H9 (cell line): Measurements from ENCODE around the gene GPI. TPM values are rescaled to one million over a fixed set of nuclear protein-coding genes. Genes with fewer than 3 reads are reported as not detected.
"Not testable (repeated sequence)": the region's sequence is repeated elsewhere in the genome, so short reads cannot be mapped to it uniquely, and the experiment has no call there.

Experiments
- DNase-seq: peaks from one replicate; pipeline ENCODE4 v3.0.0-alpha.2; 2017
- H2AFZ ChIP-seq: one replicate; pipeline ENCODE4 v1.6.1; 2013; ENCODE audit warnings: mild to moderate bottlenecking, low read length, control low read depth, moderate library complexity
- H2AK5ac ChIP-seq: 2 replicates; pipeline ENCODE4 v1.6.1; 2013; ENCODE audit warnings: low read length, control low read depth, mixed read lengths; ENCODE audit not compliant: insufficient read length
- H2BK120ac ChIP-seq: one replicate; pipeline ENCODE4 v1.6.1; 2013; ENCODE audit warnings: low read depth, mild to moderate bottlenecking, low read length, control low read depth, inconsistent platforms; ENCODE audit not compliant: poor library complexity, severe bottlenecking
- H2BK12ac ChIP-seq: 2 replicates; pipeline ENCODE4 v1.6.1; 2013; ENCODE audit warnings: low read length, control low read depth, mixed read lengths, low read depth; ENCODE audit not compliant: insufficient read length
- H2BK15ac ChIP-seq: 2 replicates; pipeline ENCODE4 v1.6.1; 2013; ENCODE audit warnings: low read depth, low read length, control low read depth
- H2BK20ac ChIP-seq: one replicate; pipeline ENCODE4 v1.6.1; 2013; ENCODE audit warnings: low read depth, mild to moderate bottlenecking, low read length, control low read depth, inconsistent platforms; ENCODE audit not compliant: poor library complexity, severe bottlenecking
- H2BK5ac ChIP-seq: 2 replicates; pipeline ENCODE4 v1.6.1; 2013; ENCODE audit warnings: low read length, control low read depth, mixed read lengths; ENCODE audit not compliant: insufficient read length
- H3K14ac ChIP-seq: 2 replicates; pipeline ENCODE4 v1.6.1; 2013; ENCODE audit warnings: low read length, control low read depth; ENCODE audit not compliant: insufficient read depth
- H3K18ac ChIP-seq: 2 replicates; pipeline ENCODE4 v1.6.1; 2013; ENCODE audit warnings: low read depth, mild to moderate bottlenecking, mixed read lengths, low read length, control low read depth; ENCODE audit not compliant: insufficient read length
- H3K23ac ChIP-seq: 2 replicates; pipeline ENCODE4 v1.6.1; 2013; ENCODE audit warnings: low read length, control low read depth, mixed read lengths, low read depth; ENCODE audit not compliant: insufficient read length
- H3K23me2 ChIP-seq: 2 replicates; pipeline ENCODE4 v1.6.1; 2013; ENCODE audit warnings: low read depth, mild to moderate bottlenecking, mixed read lengths, low read length, control low read depth; ENCODE audit not compliant: insufficient read length, poor library complexity, severe bottlenecking
- H3K27ac ChIP-seq: 2 replicates; pipeline ENCODE4 v1.5.1; 2013; ENCODE audit warnings: low read length, control low read depth, mixed read lengths, low read depth; ENCODE audit not compliant: insufficient read length
- H3K27me3 ChIP-seq: 2 replicates; pipeline ENCODE4 v1.6.1; 2013; ENCODE audit warnings: low read length, control low read depth, inconsistent platforms; ENCODE audit not compliant: insufficient read depth
- H3K4ac ChIP-seq: 2 replicates; pipeline ENCODE4 v1.6.1; 2013; ENCODE audit warnings: low read depth, mild to moderate bottlenecking, control low read depth, inconsistent platforms, low read length, moderate library complexity
- H3K4me1 ChIP-seq: 2 replicates; pipeline ENCODE4 v1.6.1; 2013; ENCODE audit warnings: low read length, control low read depth, inconsistent platforms; ENCODE audit not compliant: insufficient read depth
- H3K4me2 ChIP-seq: 2 replicates; pipeline ENCODE4 v1.6.1; 2013; ENCODE audit warnings: low read length, control low read depth, mixed read lengths; ENCODE audit not compliant: insufficient read length, insufficient read depth
- H3K56ac ChIP-seq: 2 replicates; pipeline ENCODE4 v1.6.1; 2013; ENCODE audit warnings: low read depth, mild to moderate bottlenecking, mixed read lengths, low read length, control low read depth; ENCODE audit not compliant: insufficient read length
- H3K79me1 ChIP-seq: 2 replicates; pipeline ENCODE4 v1.6.1; 2013; ENCODE audit warnings: low read depth, mild to moderate bottlenecking, moderate library complexity, low read length, control low read depth, inconsistent platforms; ENCODE audit not compliant: insufficient read depth, poor library complexity, severe bottlenecking
- H3K79me2 ChIP-seq: 2 replicates; pipeline ENCODE4 v1.6.1; 2013; ENCODE audit warnings: low read length, control low read depth, inconsistent platforms; ENCODE audit not compliant: insufficient read depth
- H3K9ac ChIP-seq: 2 replicates; pipeline ENCODE4 v1.6.1; 2013; ENCODE audit warnings: low read length, control low read depth, mixed read lengths; ENCODE audit not compliant: insufficient read length; ENCODE audit errors: extremely low read depth
- H3K9me3 ChIP-seq: one replicate; pipeline ENCODE4 v1.6.1; 2013; ENCODE audit warnings: low read depth, low read length, inconsistent platforms; ENCODE audit not compliant: control insufficient read depth
- H3T11ph ChIP-seq: one replicate; pipeline ENCODE4 v1.6.1; 2013; ENCODE audit warnings: mild to moderate bottlenecking, low read length, control low read depth, inconsistent platforms
- H4K20me1 ChIP-seq: one replicate; pipeline ENCODE4 v1.6.1; 2013; ENCODE audit not compliant: control insufficient read depth, insufficient read length, insufficient read depth
- H4K5ac ChIP-seq: 2 replicates; pipeline ENCODE4 v1.6.1; 2013; ENCODE audit warnings: low read depth, mild to moderate bottlenecking, mixed read lengths, low read length, control low read depth; ENCODE audit not compliant: insufficient read length
- H4K8ac ChIP-seq: replicated peaks from 2 replicates; pipeline ENCODE4 v1.6.1; 2013; ENCODE audit warnings: low read length, control low read depth, mixed read lengths, low read depth; ENCODE audit not compliant: insufficient read length
- H4K91ac ChIP-seq: 2 replicates; pipeline ENCODE4 v1.6.1; 2013; ENCODE audit warnings: low read depth, mild to moderate bottlenecking, moderate library complexity, mixed read lengths, low read length, control low read depth; ENCODE audit not compliant: insufficient read length
- H3K27ac Mint-ChIP-seq, 3 experiments: 2 replicates in 2 of 3; 3 replicates in 1 of 3; pipeline ENCODE4 v1.8.0; 2020 to 2021; ENCODE audit warnings: mixed read lengths in 3 of 3, mild to moderate bottlenecking in 1 of 3, moderate library complexity in 1 of 3
- H3K27me3 Mint-ChIP-seq: 2 replicates; pipeline ENCODE4 v1.8.0; 2021; ENCODE audit warnings: low read depth, mild to moderate bottlenecking, moderate library complexity, mixed read lengths
- H3K36me3 Mint-ChIP-seq, 3 experiments: 2 replicates in 2 of 3; 3 replicates in 1 of 3; pipeline ENCODE4 v1.8.0; 2020 to 2021; ENCODE audit warnings: low read depth in 3 of 3, mixed read lengths in 3 of 3; ENCODE audit not compliant: insufficient read depth in 1 of 3
- H3K4me1 Mint-ChIP-seq, 2 experiments: 2 replicates each; pipeline ENCODE4 v1.8.0; 2020; ENCODE audit warnings: mixed read lengths in 2 of 2
- H3K4me3 Mint-ChIP-seq, 2 experiments: 2 replicates in 1 of 2; 3 replicates in 1 of 2; pipeline ENCODE4 v1.8.0; 2020 to 2021; ENCODE audit warnings: mild to moderate bottlenecking in 2 of 2, mixed read lengths in 2 of 2, moderate library complexity in 1 of 2
- H3K9me3 Mint-ChIP-seq, 2 experiments: 2 replicates in 1 of 2; 3 replicates in 1 of 2; pipeline ENCODE4 v1.8.0; 2020; ENCODE audit warnings: mild to moderate bottlenecking in 2 of 2, mixed read lengths in 2 of 2, moderate library complexity in 1 of 2
- CTCF ChIP-seq: fragments of 200-600 bp; sonication (generic); conservative IDR thresholded peaks from 3 replicates; pipeline ENCODE4 v1.8.0; 2021; ENCODE audit warnings: antibody characterized with exemption, mild to moderate bottlenecking
- WGBS: extraction: QIAGEN DNeasy Blood & Tissue Kit; methylation state at CpG from one replicate; pipeline ENCODE4 v1.1.7; 2013; ENCODE audit warnings: missing lambda C conversion rate, low lambda C conversion rate, mixed read lengths; ENCODE audit not compliant: insufficient read length; ENCODE audit errors: extremely low coverage; 5-methylcytosine and 5-hydroxymethylcytosine counted together
- total RNA-seq: library from RNA; stranded (reverse); gene quantifications from 2 replicates; pipeline ENCODE4 v1.2.1, GENCODE V29; 2021

The GPI gene
- total RNA-seq, 1 experiment from 2014 or later: 373 TPM

- H3K27me3 Mint-ChIP-seq: no peaks in the 10 kb centered on the region
- TF ChIP-seq CTCF: no peak
- no CpG with 5 or more reads among the region's 1 CpG for WGBS
- Histone ChIP-seq H4K91ac (no peak overlapping the region), H4K8ac (no peak overlapping the region), H3K14ac (no peak overlapping the region), H3T11ph (no peak overlapping the region), H3K23ac (no peak overlapping the region), H3K79me1 (no peaks in the 10 kb centered on the region), H3K9ac (no peak overlapping the region), H2BK120ac (no peak overlapping the region), H3K79me2 (no peaks in the 10 kb centered on the region), H3K27me3 (no peaks in the 10 kb centered on the region), H2BK20ac (no peak overlapping the region), H4K5ac (no peak overlapping the region), H2AK5ac (no peak overlapping the region), H3K18ac (no peak overlapping the region), H2BK5ac (no peak overlapping the region), H4K20me1 (no peaks in the 10 kb centered on the region), H3K4me2 (no peak overlapping the region), H2AFZ (no peak overlapping the region), H3K27ac (no peak overlapping the region), H3K4me1 (no peaks in the 10 kb centered on the region), H3K56ac (no peak overlapping the region), H3K23me2 (no peaks in the 10 kb centered on the region), H3K9me3 (no peaks in the 10 kb centered on the region), H2BK15ac (no peak overlapping the region), H2BK12ac (no peak overlapping the region), H3K4ac (no peak overlapping the region)
- DNase-seq: no peak
- no peaks in the 10 kb centered on the region; a peak in 1 of 5 replicates for H3K9me3 Mint-ChIP-seq
- H3K4me3 Mint-ChIP-seq: no peak overlapping the region
- H3K27ac Mint-ChIP-seq: no peak overlapping the region
- peaks cover 49 to 62% (median 58%) of the 10 kb centered on the region in 3 experiments for H3K36me3 Mint-ChIP-seq
- no peaks in the 10 kb centered on the region for H3K4me1 Mint-ChIP-seq
Observed at GRCh38 chr19:34387446-34387810, 22.4 kb downstream of the GPI start.

GRCh38 chr19:34388745-34389144 lies 23.7 kb downstream of the GPI start:
- H3K79me1 ChIP-seq, H3K9me3 ChIP-seq, H3K23ac ChIP-seq, H3K4me1 ChIP-seq, H3K27ac Mint-ChIP-seq, H3K9ac ChIP-seq, H3K56ac ChIP-seq, H3K27ac ChIP-seq, H3K4me2 ChIP-seq, H4K8ac ChIP-seq, H3K27me3 Mint-ChIP-seq, H4K91ac ChIP-seq, H2BK20ac ChIP-seq, H2BK120ac ChIP-seq, H4K20me1 ChIP-seq, H3K4me1 Mint-ChIP-seq, H3K23me2 ChIP-seq, H3T11ph ChIP-seq, H2BK12ac ChIP-seq, H3K79me2 ChIP-seq, H2AK5ac ChIP-seq, DNase-seq, H3K14ac ChIP-seq, H3K4ac ChIP-seq, H3K27me3 ChIP-seq, H4K5ac ChIP-seq, H2AFZ ChIP-seq, H3K4me3 Mint-ChIP-seq, H2BK5ac ChIP-seq, H3K9me3 Mint-ChIP-seq, H2BK15ac ChIP-seq, H3K18ac ChIP-seq: not testable (repeated sequence)
- peaks cover 35 to 51% (median 45%) of the 10 kb centered on the region in 3 experiments for H3K36me3 Mint-ChIP-seq
- WGBS: no CpG with 5 or more reads among the region's 2 CpGs
